CD4-positive, alpha-beta T cell treated with Interleukin-15 for 1 hour (primary cell): ENCODE measurements around the gene QRICH2.
"Not testable (repeated sequence)": the region's sequence is repeated elsewhere in the genome, so short reads cannot be mapped to it uniquely, and the experiment has no call there.

Experiments used
- DNase-seq: peaks from one replicate; pipeline ENCODE4 v3.0.0-alpha.2; 2020

Gene QRICH2, protein sequence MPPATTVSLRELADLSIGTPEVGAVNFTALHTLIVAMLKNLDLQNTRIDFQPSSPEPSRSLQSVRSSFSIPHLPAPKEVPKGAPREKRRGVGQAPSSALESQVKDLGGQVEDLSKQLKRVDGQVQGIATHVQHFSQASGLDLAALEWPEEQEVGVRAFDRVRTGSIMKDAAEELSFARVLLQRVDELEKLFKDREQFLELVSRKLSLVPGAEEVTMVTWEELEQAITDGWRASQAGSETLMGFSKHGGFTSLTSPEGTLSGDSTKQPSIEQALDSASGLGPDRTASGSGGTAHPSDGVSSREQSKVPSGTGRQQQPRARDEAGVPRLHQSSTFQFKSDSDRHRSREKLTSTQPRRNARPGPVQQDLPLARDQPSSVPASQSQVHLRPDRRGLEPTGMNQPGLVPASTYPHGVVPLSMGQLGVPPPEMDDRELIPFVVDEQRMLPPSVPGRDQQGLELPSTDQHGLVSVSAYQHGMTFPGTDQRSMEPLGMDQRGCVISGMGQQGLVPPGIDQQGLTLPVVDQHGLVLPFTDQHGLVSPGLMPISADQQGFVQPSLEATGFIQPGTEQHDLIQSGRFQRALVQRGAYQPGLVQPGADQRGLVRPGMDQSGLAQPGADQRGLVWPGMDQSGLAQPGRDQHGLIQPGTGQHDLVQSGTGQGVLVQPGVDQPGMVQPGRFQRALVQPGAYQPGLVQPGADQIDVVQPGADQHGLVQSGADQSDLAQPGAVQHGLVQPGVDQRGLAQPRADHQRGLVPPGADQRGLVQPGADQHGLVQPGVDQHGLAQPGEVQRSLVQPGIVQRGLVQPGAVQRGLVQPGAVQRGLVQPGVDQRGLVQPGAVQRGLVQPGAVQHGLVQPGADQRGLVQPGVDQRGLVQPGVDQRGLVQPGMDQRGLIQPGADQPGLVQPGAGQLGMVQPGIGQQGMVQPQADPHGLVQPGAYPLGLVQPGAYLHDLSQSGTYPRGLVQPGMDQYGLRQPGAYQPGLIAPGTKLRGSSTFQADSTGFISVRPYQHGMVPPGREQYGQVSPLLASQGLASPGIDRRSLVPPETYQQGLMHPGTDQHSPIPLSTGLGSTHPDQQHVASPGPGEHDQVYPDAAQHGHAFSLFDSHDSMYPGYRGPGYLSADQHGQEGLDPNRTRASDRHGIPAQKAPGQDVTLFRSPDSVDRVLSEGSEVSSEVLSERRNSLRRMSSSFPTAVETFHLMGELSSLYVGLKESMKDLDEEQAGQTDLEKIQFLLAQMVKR (N-terminal part only)

DNA sequence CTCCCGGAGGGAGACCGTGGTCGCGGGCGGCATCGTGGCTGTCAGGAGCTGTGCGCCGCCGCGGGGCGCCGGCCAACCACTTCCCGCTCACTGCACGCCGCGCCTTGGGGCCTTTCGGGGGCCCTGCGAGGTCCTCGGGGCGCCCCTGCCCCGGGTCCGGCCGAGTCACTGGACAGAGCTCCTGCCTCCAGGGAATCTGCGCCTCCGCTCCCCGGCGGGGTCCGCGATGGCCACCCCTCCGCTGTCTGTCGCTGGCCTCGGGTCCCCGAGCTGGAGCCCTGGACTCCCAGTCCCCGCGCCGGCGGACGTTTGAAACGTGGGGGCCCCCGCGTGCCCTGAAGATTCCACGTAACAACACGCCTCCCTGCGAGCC lies at the start of gene QRICH2:
TSS of gene QRICH2 (minus strand) at position 311 of the 373 bp plus-strand sequence. CDS start at position 33, 278 bp downstream.
- DNase-seq: no peak

DNA sequence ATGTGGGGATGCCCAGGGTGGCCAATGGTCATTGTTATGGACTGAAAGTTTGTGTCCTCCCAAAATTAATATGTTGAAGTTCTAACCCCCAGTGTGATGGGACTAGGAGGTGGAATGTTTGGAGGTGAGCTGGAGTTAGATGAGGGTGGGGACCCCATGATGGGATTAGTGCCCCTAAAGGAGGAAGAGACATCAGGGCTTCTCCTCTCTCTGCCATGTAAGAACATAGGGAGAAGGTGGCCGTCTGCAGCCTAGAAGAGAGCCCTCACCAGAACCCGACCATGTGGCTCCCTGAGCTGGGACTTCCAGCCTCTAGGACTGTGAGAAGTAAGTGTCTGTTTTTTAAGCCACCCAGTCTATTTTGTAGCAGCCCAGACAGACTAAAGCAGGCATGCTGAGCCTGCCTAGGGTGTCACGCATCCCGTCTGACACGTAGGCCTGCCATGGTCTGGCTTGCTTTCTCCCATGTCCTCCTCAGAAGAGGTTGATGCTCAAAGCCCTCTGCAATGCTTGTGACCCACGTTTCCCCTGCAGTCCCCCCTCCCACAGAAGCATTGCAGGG lies 49.6 kb upstream of the QRICH2 start:
- DNase-seq: no peak

DNA sequence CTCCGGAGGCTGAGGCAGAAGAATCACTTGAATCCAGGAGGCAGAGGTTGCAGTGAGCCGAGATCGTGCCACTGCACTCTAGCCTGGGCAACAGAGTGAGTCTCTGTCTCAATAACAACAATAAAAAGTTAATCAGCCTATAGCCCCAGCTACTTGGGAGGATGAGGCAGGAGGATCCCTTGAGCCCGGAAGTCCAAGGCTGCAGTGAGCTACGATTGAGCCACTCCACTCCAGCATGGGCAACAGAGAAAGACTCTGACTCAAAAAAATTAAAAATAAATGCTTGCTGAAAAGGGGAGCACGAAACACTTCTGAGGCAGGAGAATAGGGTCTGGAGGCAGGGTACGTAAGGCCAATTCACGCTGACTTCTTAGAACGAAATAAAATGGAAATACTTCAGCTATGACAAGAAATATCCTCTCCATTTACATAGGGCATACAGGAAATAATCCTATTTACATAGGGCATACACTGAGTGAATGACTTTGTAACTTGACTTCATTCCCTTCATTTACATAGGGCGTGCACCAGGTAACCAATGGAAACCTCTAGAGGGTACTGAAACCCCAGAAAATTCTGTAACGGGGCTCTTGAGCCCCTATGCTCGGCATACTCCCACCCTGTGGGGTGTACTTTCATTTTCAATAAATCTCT lies 48.9 kb upstream of the QRICH2 start:
- DNase-seq: no peak

DNA sequence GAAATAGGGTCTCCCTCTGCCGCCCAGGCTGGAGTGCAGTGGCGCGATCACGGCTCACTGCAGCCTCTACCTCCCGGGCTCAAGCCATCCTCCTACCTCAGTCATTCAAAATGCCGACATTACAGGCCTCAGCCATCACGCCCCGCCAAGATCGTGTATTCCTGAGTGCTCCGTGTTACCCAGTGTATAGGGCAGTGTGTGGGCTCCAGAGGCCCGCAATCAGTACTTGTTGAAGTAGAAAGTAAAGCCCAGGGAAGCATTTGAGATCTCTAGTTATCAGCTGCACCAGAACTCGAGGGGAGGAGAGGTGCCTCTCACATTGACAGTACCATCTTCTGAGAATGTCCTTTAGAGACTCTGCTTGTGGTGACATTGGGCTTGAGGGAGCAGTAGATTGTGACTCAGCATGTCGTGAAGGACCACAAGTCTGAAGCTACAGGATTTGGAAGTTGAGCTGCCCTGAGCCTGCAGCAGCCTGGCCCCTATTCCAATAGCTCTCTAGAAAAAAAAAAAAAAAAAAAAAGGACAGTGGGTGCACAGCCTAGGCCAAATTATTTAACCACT lies 46.8 kb upstream of the QRICH2 start:
- no peak for DNase-seq

DNA sequence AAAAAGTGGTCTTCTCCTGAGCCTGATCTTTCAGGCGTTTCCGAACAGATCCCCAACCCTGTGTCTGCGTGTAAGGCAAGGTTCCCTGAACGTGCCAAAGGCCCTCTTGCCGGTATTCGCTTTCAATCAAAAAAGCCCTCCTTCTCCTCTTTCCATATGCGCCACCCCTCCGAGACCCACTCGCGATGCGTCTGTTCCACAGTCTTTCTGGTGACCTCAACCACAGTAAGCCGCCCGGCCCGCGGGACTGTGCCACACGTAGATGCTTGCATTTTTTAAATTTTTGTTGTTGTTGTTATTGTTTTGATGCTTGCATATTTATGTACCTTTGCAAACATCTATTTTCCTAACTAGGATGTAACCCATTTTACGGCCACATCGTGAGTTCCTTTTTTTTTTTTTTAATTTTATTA lies 46.2 kb upstream of the QRICH2 start:
- DNase-seq: no peak

DNA sequence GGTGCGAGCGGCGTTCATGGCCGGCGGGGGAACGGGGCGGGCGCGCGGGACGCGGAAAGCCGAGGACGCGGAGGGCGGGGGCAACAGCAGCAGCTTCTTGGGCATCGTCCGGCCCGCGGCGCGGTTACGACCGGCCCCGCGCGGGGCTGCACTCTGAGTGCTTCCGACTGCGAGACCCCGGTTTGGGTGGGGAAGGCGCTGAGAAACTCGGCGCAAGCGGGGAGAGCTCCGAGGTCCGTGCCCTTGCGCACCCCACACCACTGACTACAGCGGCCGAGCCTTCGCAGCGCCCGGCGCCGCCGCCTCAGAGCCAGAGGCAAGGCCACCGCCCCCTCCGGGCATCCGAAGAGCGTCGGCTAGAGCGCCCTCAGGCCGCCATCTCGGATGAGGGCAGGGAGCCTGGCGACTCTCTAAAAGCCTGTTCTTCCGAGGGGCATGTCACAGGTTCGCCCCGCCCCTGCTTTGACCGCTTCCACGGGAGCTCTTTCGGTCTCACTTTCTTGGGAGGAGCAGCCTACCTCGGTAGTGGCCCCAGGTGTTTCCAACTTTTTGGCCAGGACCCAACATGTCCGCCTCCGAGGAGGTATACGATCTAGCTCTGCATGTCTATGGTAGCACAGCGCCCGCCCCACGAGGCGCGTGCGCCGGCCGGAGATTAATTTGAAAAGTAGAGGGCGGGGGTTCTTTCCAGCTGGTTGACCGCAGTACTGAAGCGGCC lies 45.7 kb upstream of the QRICH2 start, which contains the start of gene PRPSAP1:
TSS of gene PRPSAP1 (minus strand) at position 318 of the 718 bp plus-strand sequence. CDS start at position 105, 213 bp downstream.
- DNase-seq: peak; percentile 83

DNA sequence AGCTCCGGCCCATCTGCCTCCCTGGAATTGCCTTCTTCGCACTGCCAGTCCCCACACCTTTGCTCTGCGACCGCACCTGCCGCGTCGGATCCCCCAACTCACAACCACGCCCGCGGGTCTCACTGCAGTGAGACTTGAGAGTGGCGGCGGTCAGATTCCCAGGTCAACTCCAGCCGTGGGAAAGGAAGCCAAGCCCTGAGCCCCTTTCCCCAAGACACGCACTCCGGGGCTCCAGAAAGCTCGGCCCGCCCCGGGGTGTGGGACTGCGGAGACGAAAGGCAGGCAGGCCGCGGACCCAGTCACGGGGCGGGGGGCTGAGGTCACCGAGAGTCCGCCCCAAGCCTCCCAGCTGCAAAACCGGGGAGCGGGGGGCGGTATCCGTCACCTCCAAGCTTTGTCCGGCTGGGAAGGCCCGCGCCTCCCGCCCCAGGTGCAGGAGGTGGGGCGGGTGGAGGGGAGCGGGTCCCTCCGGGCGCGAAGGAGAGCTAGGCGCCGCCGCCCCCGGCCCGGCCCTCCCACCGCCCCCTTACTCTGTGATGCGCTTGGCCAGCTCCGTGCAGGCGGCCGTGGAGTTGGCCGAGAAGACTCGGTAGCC lies 45.0 kb upstream of the QRICH2 start:
- DNase-seq: no peak

DNA sequence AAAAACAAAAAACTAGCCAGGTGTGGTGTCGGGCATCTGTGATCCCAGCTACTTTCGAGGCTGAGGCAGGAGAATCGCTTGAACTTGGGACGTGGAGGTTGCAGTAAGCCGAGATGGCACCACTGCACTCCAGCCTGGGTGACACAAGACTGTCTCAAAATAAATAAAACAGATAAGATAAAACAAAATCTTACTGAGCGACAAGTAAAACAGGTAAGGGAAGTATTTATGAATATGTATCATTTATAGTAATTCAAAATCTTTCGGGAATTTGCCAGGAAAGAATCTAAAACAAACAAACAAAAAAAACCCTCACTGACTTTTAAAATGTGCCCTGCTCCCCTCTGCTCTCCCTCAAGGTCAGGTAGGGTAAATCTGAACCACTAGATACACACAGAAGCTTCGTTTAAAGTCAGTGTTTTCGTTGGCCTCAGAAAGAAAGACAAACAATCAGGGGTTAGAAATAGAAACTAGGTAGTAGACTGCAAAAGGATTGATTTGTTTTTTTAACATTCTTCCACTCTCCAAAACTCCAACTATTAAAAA lies 43.5 kb upstream of the QRICH2 start:
- no peak for DNase-seq

DNA sequence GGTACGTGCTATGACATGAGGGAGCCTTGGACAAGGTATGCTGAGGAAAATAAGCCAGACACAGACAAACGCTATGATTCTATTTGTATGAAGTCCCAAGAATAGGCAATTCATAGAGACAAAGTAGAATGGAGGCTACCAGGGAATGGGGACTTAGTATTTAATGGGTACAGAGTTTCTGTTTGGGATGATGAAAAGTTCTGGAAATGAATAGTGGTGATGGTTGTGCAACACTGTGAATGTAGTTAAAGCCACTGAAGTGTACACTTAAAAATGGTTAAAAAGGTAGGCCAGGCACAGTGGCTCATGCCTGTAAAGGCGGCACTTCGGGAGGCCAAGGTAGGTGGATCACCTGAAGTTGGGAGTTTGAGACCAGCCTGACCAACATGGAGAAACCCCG lies 42.4 kb upstream of the QRICH2 start:
- DNase-seq: no peak

DNA sequence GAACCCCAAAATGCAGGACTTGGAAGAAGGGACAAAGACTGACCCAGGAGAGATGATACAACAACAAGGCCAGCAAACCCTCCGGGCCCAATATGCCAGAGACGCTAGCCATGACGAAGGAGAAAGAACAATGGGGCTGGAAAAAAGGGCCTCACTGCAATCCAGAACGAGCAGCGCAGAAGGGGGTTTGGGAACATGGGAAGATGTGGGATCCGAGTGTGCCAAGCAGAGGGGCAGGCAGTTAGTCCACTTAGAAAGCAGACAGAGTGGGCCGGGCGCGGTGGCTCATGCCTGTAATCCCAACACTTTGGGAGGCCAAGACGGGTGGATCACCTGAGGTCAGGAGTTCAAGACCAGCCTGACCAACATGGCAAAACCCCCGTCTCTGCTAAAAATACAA lies 38.9 kb upstream of the QRICH2 start:
- not testable (repeated sequence) for DNase-seq

DNA sequence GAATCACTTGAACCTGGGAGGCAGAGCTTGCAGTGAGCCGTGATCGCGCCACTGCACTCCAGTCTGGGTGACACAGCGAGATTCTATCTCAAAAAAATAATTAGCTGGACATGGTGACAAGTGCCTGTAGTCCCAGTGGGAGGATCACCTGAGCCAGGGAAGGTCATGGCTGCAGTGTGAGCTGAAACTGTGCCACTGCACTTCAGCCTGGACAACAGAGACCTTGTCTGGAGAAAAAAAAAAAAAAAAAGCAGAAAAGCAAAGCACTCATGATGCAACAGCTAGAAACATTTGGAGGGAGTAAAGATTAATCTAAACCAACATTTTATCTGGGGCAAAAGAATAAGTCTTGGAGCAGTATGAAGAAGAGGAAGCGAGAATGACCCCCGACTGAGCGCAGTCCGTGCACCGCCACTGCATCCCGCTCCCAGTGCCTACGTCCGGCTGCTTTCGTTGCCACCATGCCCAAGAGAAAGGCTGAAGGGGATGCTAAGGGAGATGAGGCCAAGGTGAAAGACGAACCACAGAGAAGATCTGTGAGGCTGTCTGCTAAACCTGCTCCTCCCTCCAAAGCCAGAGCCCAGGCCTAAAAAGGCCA lies 37.4 kb upstream of the QRICH2 start:
- DNase-seq: no peak

DNA sequence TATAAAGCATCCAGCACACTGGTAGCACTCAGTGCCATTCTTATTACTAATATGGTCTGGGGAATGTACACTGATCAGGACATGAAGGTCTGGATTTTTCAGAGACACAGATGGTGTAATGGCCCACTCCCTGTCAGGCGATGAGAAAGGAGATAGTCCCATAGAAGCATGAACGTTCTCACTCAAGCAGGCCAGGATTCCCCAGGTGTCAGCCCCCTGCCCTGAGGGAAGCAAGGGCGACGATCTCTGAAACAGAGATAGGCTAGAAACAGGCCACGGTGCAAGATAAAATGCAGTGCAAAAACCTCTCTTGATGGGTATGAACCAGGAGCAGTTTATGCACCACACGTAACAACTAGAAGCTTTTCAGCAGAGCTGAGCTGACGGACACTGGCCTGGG lies 35.0 kb upstream of the QRICH2 start:
- DNase-seq: no peak

DNA sequence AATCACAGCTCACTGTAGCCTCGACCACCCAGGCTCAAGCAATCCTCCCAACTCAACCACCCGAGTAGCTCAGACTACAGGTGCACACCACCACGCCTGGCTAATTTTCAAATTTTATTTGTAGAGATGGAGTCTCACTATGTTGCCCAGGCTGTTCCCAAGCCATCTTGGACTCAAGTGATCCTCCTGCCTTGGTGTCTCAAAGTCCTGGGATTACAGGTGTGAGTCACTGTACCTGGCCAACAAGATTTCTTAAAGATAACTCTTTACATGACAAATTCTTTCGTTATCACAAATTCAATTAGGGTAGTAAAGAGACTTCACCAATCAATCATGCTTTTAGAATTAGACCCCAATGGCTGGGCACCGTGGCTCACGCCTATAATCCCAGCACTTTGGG lies 33.2 kb upstream of the QRICH2 start:
- DNase-seq: no peak

DNA sequence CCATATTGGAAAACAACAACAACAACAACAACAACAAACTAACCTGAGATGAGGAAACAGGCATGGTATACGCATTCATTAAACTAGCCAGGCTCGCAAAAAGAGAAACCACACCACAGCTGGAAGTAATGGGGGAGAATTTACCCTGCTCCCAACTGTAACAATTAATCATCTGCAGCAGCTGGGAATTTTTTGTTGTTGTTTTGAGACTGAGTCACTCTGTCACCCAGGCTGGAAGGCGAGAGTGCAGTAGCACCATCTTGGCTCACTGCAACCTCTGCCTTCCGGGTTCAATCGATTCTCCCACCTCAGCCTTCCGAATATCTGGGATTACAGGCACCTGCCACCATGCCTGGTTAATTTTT lies 29.3 kb upstream of the QRICH2 start:
- DNase-seq: no peak

DNA sequence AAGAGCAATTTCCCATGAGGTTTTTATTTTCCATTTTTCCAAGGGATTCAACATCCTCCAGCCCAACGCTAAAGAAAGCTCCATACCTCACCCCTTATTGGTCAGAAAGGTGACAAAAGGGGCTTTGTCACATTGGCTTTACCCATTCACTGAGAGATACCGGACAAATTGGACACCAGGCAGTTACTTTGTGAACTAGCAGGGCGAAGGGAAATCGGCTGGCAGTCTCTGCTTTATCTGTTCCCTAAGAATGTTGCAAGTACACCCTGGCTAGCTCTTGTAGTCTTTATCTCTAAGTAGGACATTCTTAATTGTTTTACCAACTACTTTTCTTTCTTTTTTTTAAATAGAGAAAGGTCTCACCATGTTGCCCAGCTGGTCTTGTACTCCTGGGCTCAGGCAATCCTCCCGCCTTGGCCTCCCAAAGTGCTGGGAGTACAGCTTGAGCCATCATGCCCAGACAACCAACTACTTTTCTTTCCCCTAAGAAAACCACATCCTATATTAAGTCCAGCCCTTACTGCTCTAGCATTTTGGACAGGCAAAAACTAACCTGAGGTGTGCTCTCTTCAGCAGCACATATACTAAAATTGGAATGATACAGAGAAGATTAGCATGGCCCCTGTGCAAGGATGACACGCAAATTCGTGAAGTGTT lies 28.8 kb upstream of the QRICH2 start:
- DNase-seq: no peak

DNA sequence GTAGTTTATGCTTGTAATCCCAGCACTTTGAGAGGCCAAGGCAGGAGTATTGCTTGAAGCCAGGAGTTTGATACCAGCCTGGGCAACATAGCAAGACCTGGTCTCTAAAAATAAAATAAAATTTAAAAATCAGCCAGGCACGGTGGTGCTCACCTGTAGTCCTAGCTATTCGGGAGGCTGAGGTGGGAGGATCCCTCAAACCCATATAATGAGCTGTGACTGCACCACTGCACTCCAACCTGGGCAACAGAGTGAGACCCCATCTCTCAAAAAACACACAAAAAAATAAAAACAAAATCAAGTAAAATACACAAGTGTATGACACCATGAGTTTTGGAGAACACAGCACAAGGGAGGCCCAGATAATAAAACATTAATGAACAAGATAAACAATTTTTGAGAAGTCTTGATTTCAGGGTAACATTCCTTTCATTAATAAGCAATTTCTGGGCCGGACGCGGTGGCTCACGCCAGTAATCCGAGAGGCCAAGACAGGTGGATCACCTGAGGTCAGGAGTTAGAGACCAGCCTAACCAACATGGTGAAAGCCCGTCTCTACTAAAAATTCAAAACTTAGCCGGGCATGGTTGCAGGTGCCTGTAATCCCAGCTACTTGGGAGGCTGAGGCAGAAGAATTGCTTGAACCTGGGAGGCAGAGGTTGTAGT lies 27.8 kb upstream of the QRICH2 start:
- DNase-seq: no peak

DNA sequence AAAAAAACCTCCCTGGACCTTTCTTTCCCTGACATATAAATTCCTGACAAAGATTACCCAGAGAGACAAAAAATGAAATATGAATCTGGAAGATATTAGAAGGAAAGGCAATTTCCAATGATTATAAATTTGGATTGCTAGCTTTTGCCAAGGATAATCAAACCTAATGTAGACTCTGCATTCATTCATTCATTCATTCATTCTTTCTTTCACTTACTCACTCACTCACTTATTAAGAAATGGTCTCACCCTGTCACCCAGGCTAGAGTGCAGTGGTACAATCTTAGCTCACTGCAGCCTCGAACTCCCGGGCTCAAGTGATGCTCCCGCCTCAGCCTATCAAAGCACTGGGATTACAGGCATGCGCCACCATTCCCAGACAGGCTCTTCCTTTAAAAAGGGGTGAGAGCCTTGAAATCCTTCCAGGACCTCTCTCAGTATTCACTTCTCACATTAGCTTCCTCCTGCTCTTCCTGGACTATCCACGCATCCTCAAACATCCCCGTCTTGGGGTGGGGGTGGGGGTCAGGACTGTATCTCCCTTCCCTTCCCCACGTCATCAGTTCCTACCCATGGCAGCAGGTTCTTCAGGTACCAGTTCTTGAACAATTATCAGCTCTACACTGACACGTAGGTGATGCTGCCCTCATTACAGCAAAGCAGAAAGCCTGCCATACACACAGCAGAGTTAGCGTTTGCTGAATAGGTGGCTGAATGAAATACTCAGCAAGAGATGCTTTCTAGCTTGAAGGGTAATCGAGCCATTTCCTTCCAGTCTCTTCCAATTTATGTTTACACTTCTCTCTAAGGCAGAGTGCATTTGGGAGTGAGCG lies 25.8 kb upstream of the QRICH2 start:
- no peak for DNase-seq

DNA sequence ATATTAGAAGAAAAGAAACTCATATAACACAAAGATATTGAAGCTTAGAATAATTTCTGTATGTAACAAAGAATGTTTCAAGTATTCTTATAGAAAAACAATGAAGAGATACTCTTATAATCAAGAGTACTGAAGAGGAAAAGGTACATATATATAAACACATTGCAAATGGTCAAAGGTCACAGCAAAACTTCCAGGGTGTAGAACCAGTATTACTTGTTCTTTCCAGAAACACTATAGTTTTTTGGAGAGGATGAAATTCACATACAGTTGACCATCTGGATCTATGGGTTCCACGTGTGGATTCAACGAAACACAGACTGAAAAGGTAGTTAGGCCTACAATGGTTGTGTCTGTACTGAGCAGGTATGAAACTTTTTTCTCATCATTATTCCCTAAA lies 23.0 kb upstream of the QRICH2 start:
- no peak for DNase-seq
